Brain microvascular endothelial cell (primary cell): ENCODE data around the gene PCSK2.

Source experiments
- DNase-seq: peaks from one replicate; pipeline ENCODE4 v3.0.0-alpha.2; 2020
- H3K27ac ChIP-seq: fragments of 250-450 bp; sonication (Bioruptor Pico); 2 replicates; pipeline ENCODE4 v1.5.1; 2020; ENCODE audit warnings: mild to moderate bottlenecking, moderate library complexity
- H3K27me3 ChIP-seq: fragments of 250-450 bp; sonication (Bioruptor Pico); replicated peaks from 2 replicates; pipeline ENCODE4 v1.5.1; 2020; ENCODE audit warnings: mild to moderate bottlenecking
- H3K36me3 ChIP-seq: fragments of 250-450 bp; sonication (Bioruptor Pico); replicated peaks from 2 replicates; pipeline ENCODE4 v1.5.1; 2020; ENCODE audit warnings: mild to moderate bottlenecking
- H3K4me3 ChIP-seq: 2 replicates; pipeline ENCODE4 v1.5.1; 2011; ENCODE audit warnings: low read depth, mild to moderate bottlenecking, control low read depth, low read length, moderate library complexity
- in situ Hi-C: cut with HindIII; loops from 2 replicates; pipeline ENCODE4 v1.10.0; 2017; ENCODE audit warnings: low sequenced_read_pairs, low pct_ligation_motif_present
- TF ChIP-seq, protein P1 (sequence below): IDR thresholded peaks from 2 replicates; pipeline ENCODE4 v1.5.1; 2011; ENCODE audit warnings: low read depth, mild to moderate bottlenecking, moderate library complexity, low read length, control low read depth, inconsistent platforms; ENCODE audit errors: missing control alignments

The PCSK2 gene

GRCh38 chr20:17430125-17430950 lies 203.5 kb downstream of the PCSK2 start:
- TF ChIP-seq, protein P1, sequence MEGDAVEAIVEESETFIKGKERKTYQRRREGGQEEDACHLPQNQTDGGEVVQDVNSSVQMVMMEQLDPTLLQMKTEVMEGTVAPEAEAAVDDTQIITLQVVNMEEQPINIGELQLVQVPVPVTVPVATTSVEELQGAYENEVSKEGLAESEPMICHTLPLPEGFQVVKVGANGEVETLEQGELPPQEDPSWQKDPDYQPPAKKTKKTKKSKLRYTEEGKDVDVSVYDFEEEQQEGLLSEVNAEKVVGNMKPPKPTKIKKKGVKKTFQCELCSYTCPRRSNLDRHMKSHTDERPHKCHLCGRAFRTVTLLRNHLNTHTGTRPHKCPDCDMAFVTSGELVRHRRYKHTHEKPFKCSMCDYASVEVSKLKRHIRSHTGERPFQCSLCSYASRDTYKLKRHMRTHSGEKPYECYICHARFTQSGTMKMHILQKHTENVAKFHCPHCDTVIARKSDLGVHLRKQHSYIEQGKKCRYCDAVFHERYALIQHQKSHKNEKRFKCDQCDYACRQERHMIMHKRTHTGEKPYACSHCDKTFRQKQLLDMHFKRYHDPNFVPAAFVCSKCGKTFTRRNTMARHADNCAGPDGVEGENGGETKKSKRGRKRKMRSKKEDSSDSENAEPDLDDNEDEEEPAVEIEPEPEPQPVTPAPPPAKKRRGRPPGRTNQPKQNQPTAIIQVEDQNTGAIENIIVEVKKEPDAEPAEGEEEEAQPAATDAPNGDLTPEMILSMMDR = no peak
- no peaks in the 10 kb centered on the region for H3K36me3 ChIP-seq
- in situ Hi-C loops = loop anchor here (10.0 kb wide), 1 partner anchor 626 kb away; no protein-coding TSS in a partner anchor
- no peaks in the 10 kb centered on the region for H3K27me3 ChIP-seq
- no peak for DNase-seq
- no peak overlapping the region for H3K4me3 ChIP-seq
- H3K27ac ChIP-seq = no peak overlapping the region

DNA sequence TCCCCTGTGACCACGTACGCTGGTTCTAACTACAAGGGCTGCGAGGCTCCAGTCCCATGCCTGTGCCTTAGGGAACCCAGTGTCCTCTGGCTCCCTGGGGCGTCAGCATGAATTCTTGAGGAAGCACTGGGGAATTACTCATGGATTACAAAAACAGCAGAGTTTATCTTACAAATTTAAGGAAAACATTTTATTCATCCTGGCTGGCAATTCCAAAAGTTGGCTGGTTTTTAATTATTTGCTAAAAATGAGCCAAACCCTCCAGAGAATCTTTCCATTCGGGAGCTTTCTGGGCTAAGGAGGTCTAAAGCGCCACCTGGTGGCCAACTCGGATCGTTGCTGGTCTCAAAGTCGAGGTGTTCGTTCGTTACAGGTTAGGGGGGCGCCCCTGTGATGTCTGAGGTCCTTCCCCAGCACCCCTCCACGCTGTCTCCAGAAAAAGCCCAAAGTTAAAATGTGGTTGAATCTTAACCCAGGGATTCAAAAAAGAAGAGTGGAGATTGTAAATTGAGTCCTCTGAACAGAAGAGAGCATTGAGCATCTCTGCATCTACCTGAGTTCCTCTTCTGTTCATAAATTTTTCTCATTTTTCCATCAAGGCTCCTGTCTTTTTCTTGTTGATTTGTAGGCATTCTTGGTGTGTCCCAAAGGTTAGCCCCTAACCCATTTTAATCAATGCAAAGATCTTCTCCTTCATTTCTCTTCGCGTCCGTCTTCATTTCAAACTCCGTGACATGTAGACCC lies 205.0 kb downstream of the PCSK2 start:
- in situ Hi-C loops = loop anchor here (10.0 kb wide), 1 partner anchor 627 kb away; no protein-coding TSS in a partner anchor
- H3K4me3 ChIP-seq = no peak overlapping the region
- TF ChIP-seq, protein P1 = peak; percentile 92
- peak; percentile 18 for DNase-seq
- H3K27ac ChIP-seq = no peak overlapping the region
- no peaks in the 10 kb centered on the region for H3K27me3 ChIP-seq
- no peaks in the 10 kb centered on the region for H3K36me3 ChIP-seq

DNA sequence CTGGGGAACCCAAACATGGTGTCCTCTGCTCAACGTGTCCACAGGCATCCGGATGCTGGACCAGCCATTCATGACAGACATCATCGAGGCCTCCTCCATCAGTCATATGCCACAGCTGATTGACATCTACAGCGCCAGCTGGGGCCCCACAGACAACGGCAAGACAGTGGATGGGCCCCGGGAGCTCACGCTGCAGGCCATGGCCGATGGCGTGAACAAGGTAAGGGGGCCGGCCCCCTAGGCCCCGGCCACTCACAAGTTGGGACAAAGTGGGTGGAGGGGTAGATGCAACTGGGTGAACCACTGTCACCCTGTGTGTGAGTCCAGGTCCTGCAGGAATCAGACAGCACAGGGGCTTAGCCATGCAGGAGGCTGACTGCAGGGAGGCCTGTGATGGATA lies 209.8 kb downstream of the PCSK2 start:
- no peak overlapping the region for H3K4me3 ChIP-seq
- TF ChIP-seq, protein P1 = no peak
- no peak for DNase-seq
- H3K27ac ChIP-seq = no peak overlapping the region
- no peaks in the 10 kb centered on the region for H3K27me3 ChIP-seq
- no peaks in the 10 kb centered on the region for H3K36me3 ChIP-seq
- in situ Hi-C loops = loop anchor here (10.0 kb wide), 1 partner anchor 632 kb away; no protein-coding TSS in a partner anchor

DNA sequence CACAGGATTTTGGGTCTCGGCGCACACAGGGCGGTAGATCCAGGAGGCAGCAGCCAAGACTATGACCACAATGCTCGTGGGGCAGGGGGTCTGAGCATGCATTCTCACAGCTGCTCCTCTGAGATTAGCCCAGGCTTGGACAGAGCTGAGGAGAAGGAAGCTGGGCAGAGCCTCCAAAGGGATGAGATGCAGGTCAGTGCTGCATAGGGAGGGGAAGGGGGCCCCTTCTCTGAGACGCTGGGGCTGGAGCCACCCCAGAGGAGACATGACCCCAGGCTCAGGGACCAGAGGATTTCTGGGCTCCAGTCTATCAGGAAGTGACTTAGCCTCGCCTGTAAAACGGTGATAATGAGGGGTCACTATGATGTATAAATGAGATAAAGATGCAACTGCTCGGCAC lies 210.4 kb downstream of the PCSK2 start:
- TF ChIP-seq, protein P1 = no peak
- H3K4me3 ChIP-seq = no peak overlapping the region
- H3K27ac ChIP-seq = no peak overlapping the region
- H3K27me3 ChIP-seq = no peaks in the 10 kb centered on the region
- DNase-seq = no peak
- H3K36me3 ChIP-seq = no peaks in the 10 kb centered on the region
- in situ Hi-C loops = loop anchor here (10.0 kb wide), 1 partner anchor 632 kb away; no protein-coding TSS in a partner anchor

DNA sequence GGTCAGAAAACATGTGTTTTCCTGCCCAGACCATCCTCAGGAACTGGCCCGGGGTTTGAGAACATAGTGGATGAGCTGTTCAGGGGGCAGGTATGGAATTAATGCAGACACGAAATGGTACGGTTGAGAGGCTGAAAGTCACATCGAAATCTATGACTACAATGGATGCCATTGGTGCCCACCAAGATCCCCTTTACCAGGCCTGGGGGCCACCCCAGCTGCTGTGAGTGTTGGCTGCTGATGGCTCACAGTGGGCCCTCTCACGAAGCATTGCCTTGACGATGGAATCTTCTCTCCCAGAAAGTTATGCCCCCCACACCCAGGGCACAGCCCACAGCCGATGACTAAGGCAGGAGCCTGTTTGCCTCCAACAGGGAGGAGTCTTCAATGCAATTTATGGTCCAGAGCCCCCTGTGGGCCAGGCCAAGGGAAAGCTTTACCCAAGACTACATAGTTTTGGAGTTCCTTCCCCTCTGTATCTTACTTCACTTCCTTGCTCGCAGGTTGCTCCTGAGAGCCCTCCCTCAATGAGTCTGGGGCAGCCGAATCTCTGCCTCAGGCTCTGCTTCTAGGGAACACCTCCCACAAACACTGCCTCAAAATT lies 211.7 kb downstream of the PCSK2 start:
- no peak overlapping the region for H3K27ac ChIP-seq
- H3K27me3 ChIP-seq = no peaks in the 10 kb centered on the region
- TF ChIP-seq, protein P1 = peak; percentile 2
- H3K36me3 ChIP-seq = no peaks in the 10 kb centered on the region
- no peak overlapping the region for H3K4me3 ChIP-seq
- in situ Hi-C loops = loop anchor here (10.0 kb wide), 1 partner anchor 634 kb away; no protein-coding TSS in a partner anchor
- no peak for DNase-seq
